ENCODE data around the gene KLHL26.

DNA sequence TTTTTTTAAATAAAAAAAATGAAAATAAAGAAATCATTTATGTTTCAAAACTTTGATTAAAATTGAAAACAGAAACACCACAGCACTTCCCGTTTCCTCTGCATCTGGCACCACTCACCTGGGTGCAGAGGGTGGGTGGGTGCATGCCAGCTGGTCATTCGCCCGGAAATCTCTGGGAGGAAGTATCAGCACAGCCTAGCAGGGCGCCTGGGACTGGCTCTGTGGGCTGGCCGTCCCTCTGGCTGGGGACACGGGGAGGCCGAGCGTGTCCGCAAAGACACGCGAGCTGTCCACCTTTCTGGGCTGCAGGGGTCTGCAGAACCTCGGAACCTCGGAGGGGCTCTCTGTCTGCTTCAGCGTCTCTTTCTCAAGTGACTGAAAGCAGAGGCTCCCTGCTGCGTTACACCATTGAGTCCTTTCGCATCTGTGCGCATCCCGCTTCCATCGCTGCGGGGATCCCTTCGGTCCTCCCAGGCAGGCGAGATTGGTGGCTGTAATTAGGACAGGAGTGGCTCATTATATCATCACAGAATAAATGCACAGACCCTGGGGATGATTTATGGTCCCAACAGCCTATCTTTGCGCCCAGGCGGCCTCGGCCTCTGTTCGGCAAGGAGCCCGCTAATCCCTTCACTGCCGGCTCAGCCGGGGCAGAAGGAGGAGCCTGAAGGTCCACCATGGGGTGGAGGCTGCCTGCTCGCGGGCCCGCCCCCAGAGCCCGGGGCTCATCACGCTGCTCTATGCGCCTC, 63.8 kb downstream of the KLHL26 start:
- TF ChIP-seq, protein P1, sequence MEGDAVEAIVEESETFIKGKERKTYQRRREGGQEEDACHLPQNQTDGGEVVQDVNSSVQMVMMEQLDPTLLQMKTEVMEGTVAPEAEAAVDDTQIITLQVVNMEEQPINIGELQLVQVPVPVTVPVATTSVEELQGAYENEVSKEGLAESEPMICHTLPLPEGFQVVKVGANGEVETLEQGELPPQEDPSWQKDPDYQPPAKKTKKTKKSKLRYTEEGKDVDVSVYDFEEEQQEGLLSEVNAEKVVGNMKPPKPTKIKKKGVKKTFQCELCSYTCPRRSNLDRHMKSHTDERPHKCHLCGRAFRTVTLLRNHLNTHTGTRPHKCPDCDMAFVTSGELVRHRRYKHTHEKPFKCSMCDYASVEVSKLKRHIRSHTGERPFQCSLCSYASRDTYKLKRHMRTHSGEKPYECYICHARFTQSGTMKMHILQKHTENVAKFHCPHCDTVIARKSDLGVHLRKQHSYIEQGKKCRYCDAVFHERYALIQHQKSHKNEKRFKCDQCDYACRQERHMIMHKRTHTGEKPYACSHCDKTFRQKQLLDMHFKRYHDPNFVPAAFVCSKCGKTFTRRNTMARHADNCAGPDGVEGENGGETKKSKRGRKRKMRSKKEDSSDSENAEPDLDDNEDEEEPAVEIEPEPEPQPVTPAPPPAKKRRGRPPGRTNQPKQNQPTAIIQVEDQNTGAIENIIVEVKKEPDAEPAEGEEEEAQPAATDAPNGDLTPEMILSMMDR (IDR thresholded peaks at IDR 0.05): no peak
- TF ChIP-seq ZFX (IDR thresholded peaks at IDR 0.05; ENCODE audit: borderline replicate concordance): no peak
